Measurements from ENCODE around the gene ADCY7. TPM values are rescaled to one million over a fixed set of nuclear protein-coding genes. Genes with fewer than 3 reads are reported as not detected.

Gene ADCY7
- total and polyA plus RNA-seq, 9 of the 15 experiments (the other 6 are each of a cell fraction or from before 2014, with no cell fraction given): 2.3 to 108 (median 28.6) TPM

DNA sequence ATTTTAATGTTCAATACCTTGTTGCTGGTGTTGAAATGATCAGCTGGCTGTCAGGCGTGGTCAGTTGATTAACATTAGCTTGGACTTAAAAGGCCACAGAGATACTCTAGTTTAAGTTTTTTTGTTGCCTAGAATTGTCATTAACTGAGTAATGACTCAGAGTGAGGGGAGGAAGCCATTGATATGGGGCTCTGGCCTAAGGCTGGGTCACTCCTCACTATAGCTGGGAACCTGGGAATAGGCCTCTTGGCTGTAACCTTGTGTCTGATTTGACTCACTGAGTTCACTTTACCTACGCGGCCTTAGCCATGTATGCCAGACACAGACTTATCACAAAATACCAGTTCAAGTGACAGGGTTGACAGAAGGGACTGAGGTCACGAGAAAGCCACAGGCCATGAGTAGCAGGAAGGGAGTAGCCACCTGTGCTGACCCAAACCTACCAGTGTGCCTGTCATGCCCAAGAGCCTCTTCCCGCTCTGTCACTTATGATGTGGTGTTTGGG is 37.9 kb upstream of the ADCY7 start (continued):
- peak; percentile 46 for TF ChIP-seq ARID1B (IDR thresholded peaks at IDR 0.05)
- TF ChIP-seq TAF7 (tag; IDR thresholded peaks at IDR 0.05): no peak
- TF ChIP-seq ZNF175 (CRISPR knock-in tag; IDR thresholded peaks at IDR 0.05; ENCODE audit: low read depth): 0 out of 2 replicates have a peak, but pooled peaks have one; percentile 1
- no peak for TF ChIP-seq ZNF644 (tag; IDR thresholded peaks at IDR 0.05; ENCODE audit: low read depth)
- TF ChIP-seq ELF4 (CRISPR knock-in tag; IDR thresholded peaks at IDR 0.05): no peak
- no peak for TF ChIP-seq GTF2A2 (tag; IDR thresholded peaks at IDR 0.05)
- TF ChIP-seq EGR1 (conservative IDR thresholded peaks at IDR 0.05): no peak
- TF ChIP-seq HNRNPH1 (optimal IDR thresholded peaks at IDR 0.05; ENCODE audit: low read depth, low read length): no peak
- TF ChIP-seq SMAD4 (CRISPR knock-in tag; conservative IDR thresholded peaks at IDR 0.05): peak; percentile 14; the same call in 1 of the 2 replicates
- TF ChIP-seq, protein P1, sequence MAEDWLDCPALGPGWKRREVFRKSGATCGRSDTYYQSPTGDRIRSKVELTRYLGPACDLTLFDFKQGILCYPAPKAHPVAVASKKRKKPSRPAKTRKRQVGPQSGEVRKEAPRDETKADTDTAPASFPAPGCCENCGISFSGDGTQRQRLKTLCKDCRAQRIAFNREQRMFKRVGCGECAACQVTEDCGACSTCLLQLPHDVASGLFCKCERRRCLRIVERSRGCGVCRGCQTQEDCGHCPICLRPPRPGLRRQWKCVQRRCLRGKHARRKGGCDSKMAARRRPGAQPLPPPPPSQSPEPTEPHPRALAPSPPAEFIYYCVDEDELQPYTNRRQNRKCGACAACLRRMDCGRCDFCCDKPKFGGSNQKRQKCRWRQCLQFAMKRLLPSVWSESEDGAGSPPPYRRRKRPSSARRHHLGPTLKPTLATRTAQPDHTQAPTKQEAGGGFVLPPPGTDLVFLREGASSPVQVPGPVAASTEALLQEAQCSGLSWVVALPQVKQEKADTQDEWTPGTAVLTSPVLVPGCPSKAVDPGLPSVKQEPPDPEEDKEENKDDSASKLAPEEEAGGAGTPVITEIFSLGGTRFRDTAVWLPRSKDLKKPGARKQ (CRISPR knock-in tag; IDR thresholded peaks at IDR 0.05): no peak
- no peak for TF ChIP-seq ZSCAN29 (IDR thresholded peaks at IDR 0.05)
- TF ChIP-seq EHMT2 (IDR thresholded peaks at IDR 0.05): no peak
- no peak for TF ChIP-seq STAG1 (CRISPR knock-in tag; IDR thresholded peaks at IDR 0.05; ENCODE audit: borderline replicate concordance)
- TF ChIP-seq ZBTB17 (CRISPR knock-in tag; IDR thresholded peaks at IDR 0.05): 0 out of 2 replicates have a peak, but pooled peaks have one; percentile 46
- no peak for TF ChIP-seq NRF1 (conservative IDR thresholded peaks at IDR 0.05 in 1 of 2, IDR thresholded peaks at IDR 0.05 in 1 of 2)
- no peak for TF ChIP-seq CREB1 (IDR thresholded peaks at IDR 0.05)
- TF ChIP-seq CREB1 (CRISPR knock-in tag; IDR thresholded peaks at IDR 0.05): no peak
- TF ChIP-seq ZNF766 (CRISPR knock-in tag; conservative IDR thresholded peaks at IDR 0.05): peak; percentile 61
- no peak for TF ChIP-seq NBN (IDR thresholded peaks at IDR 0.05; ENCODE audit: low read depth)
- no peak for TF ChIP-seq SIX5 (IDR thresholded peaks at IDR 0.05; ENCODE audit: borderline replicate concordance in 1 of 2, insufficient read depth in 1 of 2, low read depth in 1 of 2, low read length in 2 of 2)
- TF ChIP-seq, protein P2, sequence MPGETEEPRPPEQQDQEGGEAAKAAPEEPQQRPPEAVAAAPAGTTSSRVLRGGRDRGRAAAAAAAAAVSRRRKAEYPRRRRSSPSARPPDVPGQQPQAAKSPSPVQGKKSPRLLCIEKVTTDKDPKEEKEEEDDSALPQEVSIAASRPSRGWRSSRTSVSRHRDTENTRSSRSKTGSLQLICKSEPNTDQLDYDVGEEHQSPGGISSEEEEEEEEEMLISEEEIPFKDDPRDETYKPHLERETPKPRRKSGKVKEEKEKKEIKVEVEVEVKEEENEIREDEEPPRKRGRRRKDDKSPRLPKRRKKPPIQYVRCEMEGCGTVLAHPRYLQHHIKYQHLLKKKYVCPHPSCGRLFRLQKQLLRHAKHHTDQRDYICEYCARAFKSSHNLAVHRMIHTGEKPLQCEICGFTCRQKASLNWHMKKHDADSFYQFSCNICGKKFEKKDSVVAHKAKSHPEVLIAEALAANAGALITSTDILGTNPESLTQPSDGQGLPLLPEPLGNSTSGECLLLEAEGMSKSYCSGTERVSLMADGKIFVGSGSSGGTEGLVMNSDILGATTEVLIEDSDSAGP (CRISPR knock-in tag; IDR thresholded peaks at IDR 0.05): no peak
- TF ChIP-seq, protein P3, sequence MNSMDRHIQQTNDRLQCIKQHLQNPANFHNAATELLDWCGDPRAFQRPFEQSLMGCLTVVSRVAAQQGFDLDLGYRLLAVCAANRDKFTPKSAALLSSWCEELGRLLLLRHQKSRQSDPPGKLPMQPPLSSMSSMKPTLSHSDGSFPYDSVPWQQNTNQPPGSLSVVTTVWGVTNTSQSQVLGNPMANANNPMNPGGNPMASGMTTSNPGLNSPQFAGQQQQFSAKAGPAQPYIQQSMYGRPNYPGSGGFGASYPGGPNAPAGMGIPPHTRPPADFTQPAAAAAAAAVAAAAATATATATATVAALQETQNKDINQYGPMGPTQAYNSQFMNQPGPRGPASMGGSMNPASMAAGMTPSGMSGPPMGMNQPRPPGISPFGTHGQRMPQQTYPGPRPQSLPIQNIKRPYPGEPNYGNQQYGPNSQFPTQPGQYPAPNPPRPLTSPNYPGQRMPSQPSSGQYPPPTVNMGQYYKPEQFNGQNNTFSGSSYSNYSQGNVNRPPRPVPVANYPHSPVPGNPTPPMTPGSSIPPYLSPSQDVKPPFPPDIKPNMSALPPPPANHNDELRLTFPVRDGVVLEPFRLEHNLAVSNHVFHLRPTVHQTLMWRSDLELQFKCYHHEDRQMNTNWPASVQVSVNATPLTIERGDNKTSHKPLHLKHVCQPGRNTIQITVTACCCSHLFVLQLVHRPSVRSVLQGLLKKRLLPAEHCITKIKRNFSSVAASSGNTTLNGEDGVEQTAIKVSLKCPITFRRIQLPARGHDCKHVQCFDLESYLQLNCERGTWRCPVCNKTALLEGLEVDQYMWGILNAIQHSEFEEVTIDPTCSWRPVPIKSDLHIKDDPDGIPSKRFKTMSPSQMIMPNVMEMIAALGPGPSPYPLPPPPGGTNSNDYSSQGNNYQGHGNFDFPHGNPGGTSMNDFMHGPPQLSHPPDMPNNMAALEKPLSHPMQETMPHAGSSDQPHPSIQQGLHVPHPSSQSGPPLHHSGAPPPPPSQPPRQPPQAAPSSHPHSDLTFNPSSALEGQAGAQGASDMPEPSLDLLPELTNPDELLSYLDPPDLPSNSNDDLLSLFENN (IDR thresholded peaks at IDR 0.05; ENCODE audit: low read depth in 2 of 2, low read length in 2 of 2): peak in 1 of 2 experiments; percentile 7; a peak in 1 of 4 replicates
- no peak for TF ChIP-seq NFIX (CRISPR knock-in tag; IDR thresholded peaks at IDR 0.05; ENCODE audit: low read depth)
